IMR-90 (cell line): Measurements from ENCODE around the gene PNMA6F.

Experiments
- CEBPB ChIP-seq: IDR thresholded peaks from 2 replicates; pipeline ENCODE4 v1.6.1; 2012; ENCODE audit warnings: low read depth, low read length, improper control_type of control experiment
- RFX5 ChIP-seq: IDR thresholded peaks from 2 replicates; pipeline ENCODE4 v1.8.0; 2012; ENCODE audit warnings: low read depth, mild to moderate bottlenecking, low read length, moderate library complexity

GRCh38 chrX:153352858-153353257, 31.3 kb upstream of the PNMA6F start:
- TF ChIP-seq CEBPB (no peak), RFX5 (no peak)
